Subcutaneous adipose tissue (tissue), 4 donors: ENCODE data around the gene THAP2. TPM values are rescaled to one million over a fixed set of nuclear protein-coding genes. Genes with fewer than 3 reads are reported as not detected.

Source experiments
- total RNA-seq, 4 donors: library from RNA; depleted of rRNA; stranded (reverse); fragments of >200 nt; gene quantifications; one replicate each; pipeline ENCODE4 v1.1.0, GENCODE V29; 2016
- TF ChIP-seq, protein P1 (sequence below): fragments of 450-650 bp; IDR thresholded peaks from one replicate; pipeline ENCODE4 v1.5.1; 2016; ENCODE audit warnings: low read depth, mild to moderate bottlenecking, control low read depth, antibody characterized with exemption, moderate library complexity

Gene THAP2
- total RNA-seq, 4 donors from 2014 or later: 1.5 to 3.9 (median 2.2) TPM

- TF ChIP-seq, protein P1, sequence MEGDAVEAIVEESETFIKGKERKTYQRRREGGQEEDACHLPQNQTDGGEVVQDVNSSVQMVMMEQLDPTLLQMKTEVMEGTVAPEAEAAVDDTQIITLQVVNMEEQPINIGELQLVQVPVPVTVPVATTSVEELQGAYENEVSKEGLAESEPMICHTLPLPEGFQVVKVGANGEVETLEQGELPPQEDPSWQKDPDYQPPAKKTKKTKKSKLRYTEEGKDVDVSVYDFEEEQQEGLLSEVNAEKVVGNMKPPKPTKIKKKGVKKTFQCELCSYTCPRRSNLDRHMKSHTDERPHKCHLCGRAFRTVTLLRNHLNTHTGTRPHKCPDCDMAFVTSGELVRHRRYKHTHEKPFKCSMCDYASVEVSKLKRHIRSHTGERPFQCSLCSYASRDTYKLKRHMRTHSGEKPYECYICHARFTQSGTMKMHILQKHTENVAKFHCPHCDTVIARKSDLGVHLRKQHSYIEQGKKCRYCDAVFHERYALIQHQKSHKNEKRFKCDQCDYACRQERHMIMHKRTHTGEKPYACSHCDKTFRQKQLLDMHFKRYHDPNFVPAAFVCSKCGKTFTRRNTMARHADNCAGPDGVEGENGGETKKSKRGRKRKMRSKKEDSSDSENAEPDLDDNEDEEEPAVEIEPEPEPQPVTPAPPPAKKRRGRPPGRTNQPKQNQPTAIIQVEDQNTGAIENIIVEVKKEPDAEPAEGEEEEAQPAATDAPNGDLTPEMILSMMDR: no peak
Measured at GRCh38 chr12:71708658-71709057, 44.6 kb downstream of the THAP2 start.

- TF ChIP-seq, protein P1: no peak
Measured at GRCh38 chr12:71710276-71711125, 46.4 kb downstream of the THAP2 start.

GRCh38 chr12:71718611-71719010 is 54.5 kb downstream of the THAP2 start:
- TF ChIP-seq, protein P1: no peak

- TF ChIP-seq, protein P1: no peak
Measured at GRCh38 chr12:71719647-71720370, 55.7 kb downstream of the THAP2 start.

DNA sequence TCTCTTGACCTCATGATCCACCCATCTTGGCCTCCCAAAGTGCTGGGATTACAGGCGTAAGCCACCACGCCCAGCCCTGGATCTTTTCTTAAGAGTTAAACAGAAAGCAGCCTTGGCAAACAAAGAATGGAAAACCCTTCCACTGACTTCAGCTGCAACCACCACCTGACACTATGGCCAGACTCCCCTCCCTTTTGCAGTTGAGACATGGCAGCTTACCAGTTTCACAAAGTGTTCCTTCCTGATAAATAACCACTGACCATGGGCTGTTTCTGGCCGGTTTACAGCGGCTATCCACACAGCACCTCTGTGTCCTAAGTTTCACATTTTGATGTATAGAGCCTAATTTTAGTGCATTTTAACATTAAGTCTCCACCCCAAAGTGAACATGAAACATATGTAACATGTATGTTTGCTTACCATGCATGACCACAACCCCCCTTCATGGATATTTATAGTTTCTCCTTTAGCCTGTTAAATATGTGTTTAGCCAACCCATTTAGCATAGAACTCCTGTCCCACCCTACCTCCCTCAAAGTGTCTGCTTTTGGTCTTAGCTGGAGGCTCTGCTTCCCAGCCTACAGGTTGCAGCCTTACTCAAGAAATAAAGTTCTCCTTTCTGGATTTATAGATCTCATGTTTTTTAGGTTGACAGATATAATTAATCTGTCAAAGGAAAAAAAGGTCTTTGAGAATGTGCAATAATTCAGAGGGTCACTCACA is 57.8 kb downstream of the THAP2 start:
- TF ChIP-seq, protein P1: no peak

DNA sequence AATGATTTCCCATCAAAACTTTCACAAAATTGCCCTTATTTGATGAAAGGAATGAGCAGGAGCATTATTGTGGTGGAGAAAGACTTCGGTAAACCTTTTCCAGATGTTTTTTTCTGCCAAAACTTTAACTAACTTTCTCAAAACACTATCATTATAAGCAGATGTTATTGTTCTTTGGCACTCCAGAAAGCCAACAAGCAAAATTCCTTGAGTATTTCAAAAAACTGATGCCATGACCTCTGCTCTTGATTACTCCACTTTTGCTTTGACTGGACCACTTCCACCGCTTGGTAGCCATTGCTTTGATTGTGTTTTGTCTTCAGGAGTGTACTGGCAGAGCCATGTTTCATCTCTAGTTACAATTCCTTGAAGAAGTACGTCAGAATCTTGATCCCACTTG is 60.9 kb downstream of the THAP2 start:
- TF ChIP-seq, protein P1: no peak

GRCh38 chr12:71726548-71726947 is 62.4 kb downstream of the THAP2 start:
- TF ChIP-seq, protein P1: no peak
